HG03103 (cell line): Measurements from ENCODE around the gene PRRT1B.
A peak's percentile ranks its signal among the peaks of the same experiment; 100 is the strongest.

Experiments used
- ATAC-seq: cut with Tn5 transposase; IDR thresholded peaks from one replicate; pipeline ENCODE4 v1.9.1; 2021; ENCODE audit warnings: low read depth; ENCODE audit not compliant: unreplicated experiment

The PRRT1B gene

DNA sequence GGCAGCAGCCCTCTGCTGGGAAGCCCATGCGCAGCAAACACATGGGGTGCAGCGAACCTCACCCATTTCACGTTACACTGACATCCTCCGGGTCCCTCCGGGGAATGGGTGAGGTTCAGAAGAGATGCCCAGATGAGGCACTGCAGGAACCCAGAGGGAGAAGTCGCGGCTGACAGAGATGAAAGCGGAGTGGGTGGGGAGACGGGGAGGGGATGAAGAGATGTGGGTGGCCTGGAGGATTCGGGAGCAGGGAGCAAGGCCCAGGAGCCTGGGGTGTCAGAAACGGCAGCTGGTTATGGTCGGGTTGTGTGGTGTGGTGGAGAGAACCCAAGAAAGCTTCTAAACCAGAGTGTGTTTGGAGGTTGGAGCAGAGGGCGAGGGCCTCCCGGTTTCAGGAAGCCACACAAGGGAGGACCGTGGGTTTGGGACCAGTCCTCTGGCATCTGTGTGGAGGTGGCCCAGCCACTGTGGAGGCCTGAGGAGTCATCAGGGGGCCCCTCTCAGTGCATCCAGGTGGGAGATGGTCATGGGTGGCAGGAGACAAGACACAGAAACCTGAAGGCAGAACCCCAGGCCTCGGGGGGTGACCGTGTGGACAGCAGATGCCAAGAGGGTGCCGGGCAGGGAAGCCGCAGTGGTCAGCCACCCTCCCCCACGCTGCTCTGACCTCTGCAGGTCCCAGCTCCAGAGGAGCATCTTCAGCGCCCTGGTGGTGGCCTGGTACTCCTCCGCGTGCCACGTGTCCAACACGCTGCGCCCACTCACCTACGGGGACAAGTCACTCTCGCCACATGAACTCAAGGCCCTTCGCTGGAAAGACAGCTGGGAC lies 22.9 kb upstream of the PRRT1B start:
- ATAC-seq = no peak

DNA sequence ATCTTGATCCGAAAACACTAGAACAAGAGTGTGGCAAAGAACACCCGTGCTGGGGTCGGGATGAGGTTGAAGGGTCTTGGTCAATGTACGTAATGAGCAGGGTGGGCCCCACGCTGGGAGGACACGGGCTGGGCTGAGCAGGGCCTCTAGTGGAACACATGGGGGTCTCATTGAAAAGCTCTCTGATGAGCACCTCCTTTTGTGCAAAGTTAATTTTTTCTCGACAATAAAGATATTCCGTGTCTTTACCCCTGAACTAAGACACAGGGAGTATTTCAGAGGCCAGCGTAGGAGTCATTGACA lies 22.3 kb upstream of the PRRT1B start:
- no peak for ATAC-seq

DNA sequence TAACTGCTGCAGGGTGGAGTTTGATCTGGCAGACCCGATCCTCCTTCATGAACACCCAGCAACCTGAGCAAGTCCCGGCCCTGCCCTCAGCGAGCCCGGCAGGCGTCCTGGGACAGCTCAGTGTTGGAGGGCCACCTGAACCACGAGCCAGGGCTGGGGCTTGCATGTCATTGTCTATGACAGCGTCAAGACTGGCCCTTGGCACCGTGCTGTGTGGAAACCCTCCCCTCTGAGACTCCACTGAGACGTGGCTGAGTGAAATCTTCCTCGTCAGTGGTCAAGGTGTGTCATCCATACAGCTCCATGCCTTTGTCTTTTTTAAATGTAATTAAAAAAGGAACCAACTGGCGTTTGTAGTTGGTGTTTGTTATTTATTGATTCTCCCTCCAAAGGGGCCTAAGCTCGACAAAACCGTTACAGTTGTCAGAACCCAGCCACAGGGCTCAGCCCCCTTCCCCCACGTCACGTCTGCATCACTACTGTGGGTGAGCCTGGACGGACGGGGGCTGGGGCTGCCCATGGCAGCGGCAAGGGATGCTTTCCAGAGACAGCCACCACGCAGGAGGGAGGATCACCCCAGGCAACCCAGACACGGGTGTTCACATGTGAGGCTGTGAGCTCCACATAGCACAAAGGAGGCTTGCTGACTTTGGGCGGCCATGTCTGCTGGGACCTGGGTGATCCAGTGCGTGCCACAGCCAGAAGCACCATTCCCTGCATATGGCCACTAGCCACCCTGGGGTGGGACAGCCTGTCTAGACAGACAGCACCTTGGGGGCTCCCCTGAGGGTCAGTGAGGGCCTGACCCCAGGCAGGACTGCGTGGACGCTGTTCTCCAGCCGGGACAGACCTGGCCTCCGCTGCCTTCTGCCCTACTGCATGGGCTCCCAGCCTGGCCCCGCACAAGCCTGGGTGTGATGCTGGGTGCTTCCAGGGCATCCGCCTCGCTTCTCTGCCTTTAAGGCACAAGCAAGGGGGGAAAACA lies 21.6 kb upstream of the PRRT1B start:
- no peak for ATAC-seq

GRCh38 chr9:131524665-131525315 lies 20.5 kb upstream of the PRRT1B start:
- ATAC-seq = no peak

- no peak for ATAC-seq
These were observed 19.4 kb upstream of the PRRT1B start for GRCh38 chr9:131525643-131526565.

- no peak for ATAC-seq
These were observed 17.1 kb upstream of the PRRT1B start for GRCh38 chr9:131528186-131528585.

- no peak for ATAC-seq
These were observed 16.3 kb upstream of the PRRT1B start for GRCh38 chr9:131528886-131529505.

DNA sequence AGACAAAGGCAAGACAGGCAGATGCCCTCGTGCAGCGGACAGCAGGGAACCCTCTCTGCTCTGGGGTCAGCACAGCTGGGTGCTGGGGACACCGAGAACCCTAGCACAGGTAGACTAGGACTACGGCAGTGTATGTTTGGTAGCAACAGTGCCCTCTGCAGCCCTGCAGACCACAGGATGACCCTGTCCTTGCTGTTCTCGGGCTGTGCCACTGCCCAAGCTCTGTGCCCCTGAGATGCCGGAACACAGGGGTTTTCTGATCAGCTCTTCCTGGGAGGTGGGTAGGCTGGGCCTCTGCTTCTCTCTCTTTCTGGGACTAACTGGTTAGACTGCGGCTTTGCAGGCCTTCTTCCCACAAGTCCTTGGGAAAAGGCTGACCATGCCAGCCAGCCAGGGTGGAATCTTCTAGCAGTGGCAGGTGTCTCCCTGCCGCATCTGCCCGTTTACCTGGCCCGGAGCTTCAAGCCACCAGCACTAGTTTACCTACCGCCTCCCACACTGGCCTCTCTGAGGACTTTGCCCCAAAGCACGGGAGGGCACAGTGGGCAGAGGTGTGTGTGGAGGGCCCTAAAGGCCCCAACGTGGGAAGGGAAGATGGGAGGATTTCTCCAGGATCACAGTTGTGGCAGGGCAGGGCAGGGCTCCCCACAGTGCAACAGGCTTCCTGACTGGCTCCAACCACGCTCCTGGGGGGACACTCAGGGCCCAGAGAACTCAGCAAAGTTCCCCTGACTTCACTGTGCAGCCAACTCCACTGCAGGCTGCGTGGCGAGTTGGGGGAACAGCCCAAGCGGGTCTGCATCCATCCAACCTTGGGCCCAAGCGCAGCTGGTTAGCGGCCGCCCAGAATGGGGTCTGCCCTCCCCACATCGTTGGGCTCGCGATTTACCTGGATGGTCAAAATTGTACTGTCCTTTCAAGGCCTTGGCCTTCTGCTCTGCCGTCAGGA lies 15.5 kb upstream of the PRRT1B start:
- no peak for ATAC-seq

- ATAC-seq = peak; percentile 18
These were observed 14.8 kb upstream of the PRRT1B start for GRCh38 chr9:131530546-131530919.

GRCh38 chr9:131530920-131531832 lies 14.1 kb upstream of the PRRT1B start, which contains the start of gene UCK1:
UCK1 (minus strand) TSS chr9:131531263; CDS start chr9:131531174, 89 bp downstream.
- peak; percentile 70 for ATAC-seq

DNA sequence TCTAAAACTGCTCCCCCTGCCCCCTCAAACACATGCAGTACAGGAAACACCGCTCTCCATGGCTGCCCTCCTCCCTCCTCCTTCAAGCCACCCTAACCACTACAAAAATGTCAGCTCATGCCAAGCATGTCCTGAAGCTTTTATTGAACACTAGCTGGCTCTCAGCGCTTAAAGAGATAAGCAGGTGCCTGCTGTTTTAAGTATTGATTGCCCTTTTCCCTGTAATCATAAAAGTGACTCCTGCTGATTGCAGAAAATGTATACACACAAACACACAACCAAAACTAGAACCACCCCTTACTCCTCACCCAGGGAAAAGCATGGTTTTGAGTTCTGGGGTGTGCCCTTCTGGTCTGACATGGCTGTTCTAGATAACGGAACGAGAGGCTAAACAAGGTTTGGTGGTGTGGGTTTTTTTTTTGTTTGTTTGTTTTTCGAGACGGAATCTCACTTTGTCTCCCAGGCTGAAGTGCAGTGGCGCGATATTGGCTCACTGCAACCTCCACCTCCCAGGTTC lies 10.5 kb upstream of the PRRT1B start:
- no peak for ATAC-seq

DNA sequence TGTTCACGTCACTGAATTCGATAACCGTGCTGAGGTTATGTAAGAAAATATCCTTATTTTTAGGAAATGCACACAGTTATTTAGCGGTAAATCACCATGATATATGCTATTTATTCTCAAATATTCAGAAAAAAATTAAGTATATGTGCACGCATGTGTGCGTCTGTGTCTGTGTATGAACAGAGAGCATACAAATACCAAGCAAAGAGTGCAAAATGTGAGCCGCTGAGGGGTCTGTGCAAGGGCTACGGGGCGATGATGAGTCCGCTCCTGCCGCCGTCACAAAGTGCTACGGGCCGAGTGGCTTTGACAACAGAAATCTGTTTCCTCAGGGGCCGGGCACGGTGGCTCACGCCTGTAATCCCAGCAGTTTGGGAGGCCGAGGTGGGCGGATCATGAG lies 7.4 kb upstream of the PRRT1B start:
- ATAC-seq = no peak

DNA sequence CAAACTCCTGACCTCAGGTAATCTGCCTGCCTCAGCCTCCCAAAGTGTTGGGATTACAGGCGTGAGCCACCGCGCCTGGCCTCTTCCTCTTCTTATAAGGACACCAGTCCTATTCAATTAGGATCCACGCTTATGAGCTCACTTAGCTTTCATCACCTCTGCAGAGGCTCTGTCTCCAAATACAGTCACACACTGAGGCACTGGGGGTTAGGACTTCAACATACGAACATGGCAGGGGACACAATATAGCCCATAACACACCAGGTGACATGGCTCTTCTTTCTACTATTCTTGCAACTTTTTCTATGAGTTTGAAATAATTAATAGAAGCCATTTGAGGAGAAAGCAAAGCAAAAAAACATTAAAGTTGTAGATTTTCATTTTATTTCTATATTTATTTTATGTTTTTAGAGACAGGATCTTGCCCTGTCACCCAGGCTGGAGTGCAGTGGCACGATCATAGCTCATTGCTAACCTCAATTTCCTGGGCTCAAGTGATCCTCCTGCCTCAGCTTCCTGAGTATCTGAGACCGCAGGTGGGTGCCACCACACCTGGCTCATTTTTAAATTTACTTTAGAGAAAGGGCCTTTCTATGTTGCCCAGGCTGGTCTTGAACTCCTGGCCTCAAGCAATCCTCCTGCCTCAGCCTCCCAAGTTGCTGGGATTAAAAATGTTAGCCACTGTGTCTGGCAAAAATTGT lies 6.0 kb upstream of the PRRT1B start:
- no peak for ATAC-seq

DNA sequence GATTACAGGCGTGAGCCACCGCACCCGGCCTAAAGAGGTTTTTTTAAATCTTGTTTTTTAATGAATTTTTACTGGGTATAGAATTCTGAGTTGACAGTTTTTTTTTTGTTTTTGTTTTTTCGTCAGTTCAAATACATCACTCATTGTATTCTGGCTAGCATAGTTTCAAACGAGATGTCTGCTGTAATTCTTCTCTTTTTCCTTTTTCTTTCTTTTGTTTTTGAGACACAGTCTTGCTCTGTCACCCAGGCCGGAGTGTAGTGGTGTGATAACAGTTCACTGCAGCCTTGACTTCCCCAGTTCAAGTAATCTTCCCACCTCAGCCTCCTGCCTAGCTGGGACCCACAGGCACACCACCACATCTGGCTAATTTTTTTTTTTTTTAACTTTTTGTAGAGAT lies 2.2 kb upstream of the PRRT1B start:
- ATAC-seq = no peak

- ATAC-seq = no peak
These were observed 538 bp downstream of the PRRT1B start for GRCh38 chr9:131545786-131546335.

DNA sequence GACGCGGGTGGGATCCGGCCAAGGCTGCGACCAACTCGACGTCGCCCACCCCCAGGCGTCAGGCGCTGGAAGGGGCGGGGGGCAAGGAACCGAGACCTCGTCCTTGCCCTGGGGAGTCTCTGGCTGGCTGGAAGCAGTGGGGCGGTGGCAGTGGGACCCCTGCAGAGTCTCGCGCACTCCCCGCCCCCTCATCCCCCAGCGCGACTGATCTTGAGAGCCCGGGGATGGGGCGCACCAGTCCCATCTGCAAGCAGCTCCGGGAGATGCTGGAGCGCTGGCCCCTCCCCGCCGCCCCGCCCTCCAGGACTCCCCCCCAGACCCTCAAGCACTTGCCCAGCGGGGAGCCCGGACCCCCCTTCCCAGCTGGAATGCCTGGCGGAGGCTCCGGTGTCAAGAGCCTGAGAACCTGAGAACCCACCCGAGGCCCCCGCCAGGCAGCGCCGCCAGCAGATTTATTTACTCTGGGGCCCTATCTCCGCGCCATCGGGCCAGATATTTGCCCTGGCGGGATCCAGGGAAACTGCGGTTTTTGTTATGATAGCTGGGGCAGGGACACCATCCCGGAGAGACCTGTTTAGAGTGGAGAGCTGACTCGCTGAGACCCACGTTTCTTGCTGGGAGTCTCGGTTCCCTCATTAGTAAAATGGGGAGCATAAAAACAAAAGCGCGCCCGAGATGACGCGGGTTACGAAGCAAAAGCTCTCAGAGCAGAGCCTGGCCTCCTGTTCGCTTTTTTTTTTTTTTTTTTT lies 1.2 kb downstream of the PRRT1B start:
- no peak for ATAC-seq
